ENCODE measurements around the gene ABL2. TPM values are rescaled to one million over a fixed set of nuclear protein-coding genes. Genes with fewer than 3 reads are reported as not detected.

Gene ABL2
- total RNA-seq, 2 experiments from 2014 or later, result 8.2 to 8.4 TPM

DNA sequence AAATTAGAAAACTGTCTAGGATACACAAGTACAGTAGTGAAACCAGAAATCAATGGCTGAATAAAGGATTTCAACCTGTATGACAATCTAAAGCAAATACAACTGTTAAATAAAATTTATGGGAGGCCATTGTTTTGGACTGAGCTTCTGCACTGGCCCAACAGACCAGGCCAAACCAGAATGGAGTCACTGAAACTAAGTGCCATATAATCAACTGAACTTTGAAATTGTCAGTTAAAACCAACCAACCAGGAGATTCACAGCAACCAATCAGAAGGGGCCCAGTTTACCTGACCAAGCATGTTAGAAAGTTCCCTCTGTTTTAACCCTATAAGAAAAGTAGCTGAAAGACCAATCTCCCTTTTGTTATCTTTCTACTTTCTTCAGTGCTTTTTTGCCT lies 33.6 kb upstream of the ABL2 start:
- no peak overlapping the region for H3K4me3 Mint-ChIP-seq
- CTCF ChIA-PET, result interaction anchor here (0.6 to 1.2 kb wide), 2 partner anchors 11 to 15 kb away, joined by 3 read pairs; no protein-coding TSS in a partner anchor

DNA sequence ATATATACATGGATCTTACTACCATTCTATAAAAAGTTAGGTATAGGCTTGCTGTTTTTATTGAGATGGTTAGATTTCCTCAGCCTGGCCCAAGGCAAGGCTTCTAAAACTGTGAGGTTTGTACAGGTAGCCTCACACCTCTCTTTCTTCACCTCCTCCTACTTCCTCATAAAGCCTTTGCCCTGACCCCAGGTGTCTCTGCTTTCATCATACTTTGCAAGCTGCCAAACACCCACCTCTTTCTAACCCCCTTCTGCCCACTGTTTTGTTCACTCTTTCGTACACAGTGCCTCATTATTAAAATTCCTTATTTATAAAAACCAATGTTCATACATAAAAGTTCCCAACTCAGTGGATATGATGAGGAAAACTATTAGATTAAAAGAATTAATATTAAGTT lies 32.7 kb upstream of the ABL2 start:
- intact Hi-C loops (cut with micrococcal nuclease), result no loop called here

More for the DNA sequence above, 33.6 kb upstream of the ABL2 start:
- intact Hi-C loops (cut with micrococcal nuclease), result no loop called here
- Mint-ChIP-seq H3K36me3 (ENCODE audit: low read depth) (no peaks in the 10 kb centered on the region), H3K4me1 (ENCODE audit: low read depth) (no peaks in the 10 kb centered on the region), H3K27ac (no peak overlapping the region), H3K27me3 (no peaks in the 10 kb centered on the region), H3K9me3 (no peaks in the 10 kb centered on the region)
- ATAC-seq, result no peak
- DNase-seq, result no peak
- TF ChIP-seq, protein P1, sequence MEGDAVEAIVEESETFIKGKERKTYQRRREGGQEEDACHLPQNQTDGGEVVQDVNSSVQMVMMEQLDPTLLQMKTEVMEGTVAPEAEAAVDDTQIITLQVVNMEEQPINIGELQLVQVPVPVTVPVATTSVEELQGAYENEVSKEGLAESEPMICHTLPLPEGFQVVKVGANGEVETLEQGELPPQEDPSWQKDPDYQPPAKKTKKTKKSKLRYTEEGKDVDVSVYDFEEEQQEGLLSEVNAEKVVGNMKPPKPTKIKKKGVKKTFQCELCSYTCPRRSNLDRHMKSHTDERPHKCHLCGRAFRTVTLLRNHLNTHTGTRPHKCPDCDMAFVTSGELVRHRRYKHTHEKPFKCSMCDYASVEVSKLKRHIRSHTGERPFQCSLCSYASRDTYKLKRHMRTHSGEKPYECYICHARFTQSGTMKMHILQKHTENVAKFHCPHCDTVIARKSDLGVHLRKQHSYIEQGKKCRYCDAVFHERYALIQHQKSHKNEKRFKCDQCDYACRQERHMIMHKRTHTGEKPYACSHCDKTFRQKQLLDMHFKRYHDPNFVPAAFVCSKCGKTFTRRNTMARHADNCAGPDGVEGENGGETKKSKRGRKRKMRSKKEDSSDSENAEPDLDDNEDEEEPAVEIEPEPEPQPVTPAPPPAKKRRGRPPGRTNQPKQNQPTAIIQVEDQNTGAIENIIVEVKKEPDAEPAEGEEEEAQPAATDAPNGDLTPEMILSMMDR (IDR thresholded peaks at IDR 0.05), result no peak
- POLR2A ChIA-PET, result no interaction called here

GRCh38 chr1:179253286-179253972 lies 24.0 kb upstream of the ABL2 start:
- ChIA-PET POLR2A (no interaction called here), CTCF (interaction anchor here (3.0 kb wide), 1 partner anchor 115 kb away, joined by 21 read pairs; no protein-coding TSS in a partner anchor)
- intact Hi-C loops (cut with micrococcal nuclease), result no loop called here
- Mint-ChIP-seq H3K4me3 (no peak overlapping the region), H3K9me3 (no peaks in the 10 kb centered on the region), H3K36me3 (ENCODE audit: low read depth) (no peaks in the 10 kb centered on the region), H3K27me3 (no peaks in the 10 kb centered on the region), H3K4me1 (ENCODE audit: low read depth) (no peaks in the 10 kb centered on the region), H3K27ac (no peak overlapping the region)
- ATAC-seq (no peak), DNase-seq (no peak)
- TF ChIP-seq, protein P1 (IDR thresholded peaks at IDR 0.05), result no peak

More for the DNA sequence above, 32.7 kb upstream of the ABL2 start:
- no peaks in the 10 kb centered on the region for H3K9me3 Mint-ChIP-seq
- POLR2A ChIA-PET, result no interaction called here
- H3K36me3 Mint-ChIP-seq (ENCODE audit: low read depth), result no peaks in the 10 kb centered on the region
- TF ChIP-seq, protein P1 (IDR thresholded peaks at IDR 0.05), result no peak
- CTCF ChIA-PET, result interaction anchor here (1.2 to 1.7 kb wide), 2 partner anchors 14 to 142 kb away, joined by 3 to 4 read pairs; no protein-coding TSS in a partner anchor
- DNase-seq, result no peak
- H3K27me3 Mint-ChIP-seq, result no peaks in the 10 kb centered on the region
- no peak overlapping the region for H3K4me3 Mint-ChIP-seq
- no peak for ATAC-seq
- H3K27ac Mint-ChIP-seq, result no peak overlapping the region
- H3K4me1 Mint-ChIP-seq (ENCODE audit: low read depth), result no peaks in the 10 kb centered on the region

DNA sequence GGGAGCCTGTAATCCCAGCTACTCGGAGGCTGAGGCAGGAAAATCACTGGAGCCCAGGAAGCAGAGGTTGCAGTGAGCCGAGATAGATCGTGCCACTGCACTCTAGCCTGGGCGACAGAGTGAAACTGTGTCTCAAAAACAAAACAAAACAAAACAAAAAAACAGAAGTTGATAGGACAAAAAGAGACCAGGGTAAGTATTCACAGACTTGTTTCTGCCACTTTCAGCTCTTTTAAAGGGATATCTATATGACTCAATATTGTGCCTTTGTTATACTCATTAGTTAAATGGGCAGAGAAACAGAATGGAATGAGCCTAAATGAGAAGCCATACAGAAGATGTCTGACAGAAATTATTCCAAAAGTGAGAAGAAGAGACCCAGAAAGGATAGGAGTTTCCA lies 23.1 kb upstream of the ABL2 start:
- Mint-ChIP-seq H3K4me3 (no peak overlapping the region), H3K27ac (no peak overlapping the region), H3K36me3 (ENCODE audit: low read depth) (no peaks in the 10 kb centered on the region), H3K9me3 (no peaks in the 10 kb centered on the region), H3K4me1 (ENCODE audit: low read depth) (no peaks in the 10 kb centered on the region), H3K27me3 (no peaks in the 10 kb centered on the region)
- intact Hi-C loops (cut with micrococcal nuclease), result no loop called here
- TF ChIP-seq, protein P1 (IDR thresholded peaks at IDR 0.05), result no peak
- DNase-seq (no peak), ATAC-seq (no peak)
- CTCF ChIA-PET, result interaction anchor here (0.9 to 3.0 kb wide), 6 partner anchors 10 to 557 kb away, joined by 3 to 21 read pairs (median 3); no protein-coding TSS in a partner anchor
- POLR2A ChIA-PET, result no interaction called here

DNA sequence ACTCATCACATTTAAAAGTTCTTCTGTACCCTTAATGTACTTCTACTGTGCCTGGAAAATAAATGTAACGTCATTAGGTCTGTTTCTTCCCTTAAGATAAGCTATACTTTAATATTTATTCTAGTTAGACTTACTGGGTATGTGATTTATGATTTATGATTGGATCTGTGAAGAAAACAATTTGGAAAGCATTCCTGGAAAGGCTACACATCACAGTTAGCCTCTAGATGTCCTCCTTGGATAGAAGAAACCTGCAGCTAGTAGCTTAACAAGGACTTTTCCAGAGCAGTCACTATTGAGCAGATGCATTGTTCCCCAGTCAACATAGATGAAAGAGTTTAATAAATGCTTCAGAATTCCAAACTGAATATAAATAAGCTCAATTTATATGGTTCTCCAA lies 22.2 kb upstream of the ABL2 start:
- ChIA-PET POLR2A (interaction anchor here (0.6 kb wide), 1 partner anchor 17 kb away, joined by 3 read pairs; no protein-coding TSS in a partner anchor), CTCF (interaction anchor here (0.7 to 3.0 kb wide), 14 partner anchors 11 to 563 kb away, joined by 3 to 21 read pairs (median 4); no protein-coding TSS in a partner anchor)
- Mint-ChIP-seq H3K27me3 (no peaks in the 10 kb centered on the region), H3K9me3 (no peaks in the 10 kb centered on the region), H3K4me1 (ENCODE audit: low read depth) (no peaks in the 10 kb centered on the region), H3K36me3 (ENCODE audit: low read depth) (no peaks in the 10 kb centered on the region), H3K27ac (no peak overlapping the region), H3K4me3 (no peak overlapping the region)
- intact Hi-C loops (cut with micrococcal nuclease), result loop anchor here (2.0 kb wide), 1 partner anchor 117 kb away; no protein-coding TSS in a partner anchor
- DNase-seq, result no peak
- TF ChIP-seq, protein P1 (IDR thresholded peaks at IDR 0.05), result peak; percentile 12
- peak; percentile 42 for ATAC-seq

All from activated CD8-positive, alpha-beta T cell treated with anti-CD3 and anti-CD28 coated beads for 36 hours (primary cell).